GM21717 (cell line): ENCODE measurements around the gene GXYLT2.
"Not testable (repeated sequence)": the region's sequence is repeated elsewhere in the genome, so short reads cannot be mapped to it uniquely, and the experiment has no call there.

Experiments
- ATAC-seq: cut with Tn5 transposase; IDR thresholded peaks from one replicate; pipeline ENCODE4 v1.9.1; 2021; ENCODE audit warnings: mild to moderate bottlenecking, moderate library complexity; ENCODE audit not compliant: unreplicated experiment

The GXYLT2 gene

GRCh38 chr3:72892081-72892775 lies 4.4 kb downstream of the GXYLT2 start:
- ATAC-seq, result no peak

GRCh38 chr3:72892870-72893269 lies 5.0 kb downstream of the GXYLT2 start:
- ATAC-seq, result no peak

GRCh38 chr3:72894976-72895552 lies 7.2 kb downstream of the GXYLT2 start:
- ATAC-seq, result no peak

- no peak for ATAC-seq
These were observed 9.3 kb downstream of the GXYLT2 start for GRCh38 chr3:72896996-72897757.

GRCh38 chr3:72897758-72898007 lies 9.8 kb downstream of the GXYLT2 start:
- ATAC-seq, result no peak

- ATAC-seq, result no peak
These were observed 11.5 kb downstream of the GXYLT2 start for GRCh38 chr3:72899349-72899765.

GRCh38 chr3:72900048-72900447 lies 12.2 kb downstream of the GXYLT2 start:
- ATAC-seq, result no peak

- no peak for ATAC-seq
These were observed 14.0 kb downstream of the GXYLT2 start for GRCh38 chr3:72901840-72902239.

GRCh38 chr3:72903004-72903403 lies 15.2 kb downstream of the GXYLT2 start:
- ATAC-seq, result no peak

- no peak for ATAC-seq
These were observed 16.3 kb downstream of the GXYLT2 start for GRCh38 chr3:72904163-72904562.

- no peak for ATAC-seq
These were observed 18.3 kb downstream of the GXYLT2 start for GRCh38 chr3:72906154-72906553.

GRCh38 chr3:72907131-72907711 lies 19.4 kb downstream of the GXYLT2 start:
- no peak for ATAC-seq

- ATAC-seq, result no peak
These were observed 20.1 kb downstream of the GXYLT2 start for GRCh38 chr3:72907731-72908620.

- no peak for ATAC-seq
These were observed 21.7 kb downstream of the GXYLT2 start for GRCh38 chr3:72909591-72909990.

GRCh38 chr3:72912532-72912931 lies 24.7 kb downstream of the GXYLT2 start:
- ATAC-seq, result no peak

GRCh38 chr3:72914383-72914782 lies 26.5 kb downstream of the GXYLT2 start:
- ATAC-seq, result no peak

GRCh38 chr3:72916250-72916649 lies 28.4 kb downstream of the GXYLT2 start:
- no peak for ATAC-seq

- ATAC-seq, result no peak
These were observed 31.7 kb downstream of the GXYLT2 start for GRCh38 chr3:72919520-72919919.

- ATAC-seq, result no peak
These were observed 36.2 kb downstream of the GXYLT2 start for GRCh38 chr3:72924055-72924454.

GRCh38 chr3:72928781-72929735 lies 41.2 kb downstream of the GXYLT2 start:
- not testable (repeated sequence) for ATAC-seq
